ENCODE results near the gene DAPK2.

The DAPK2 gene

DNA sequence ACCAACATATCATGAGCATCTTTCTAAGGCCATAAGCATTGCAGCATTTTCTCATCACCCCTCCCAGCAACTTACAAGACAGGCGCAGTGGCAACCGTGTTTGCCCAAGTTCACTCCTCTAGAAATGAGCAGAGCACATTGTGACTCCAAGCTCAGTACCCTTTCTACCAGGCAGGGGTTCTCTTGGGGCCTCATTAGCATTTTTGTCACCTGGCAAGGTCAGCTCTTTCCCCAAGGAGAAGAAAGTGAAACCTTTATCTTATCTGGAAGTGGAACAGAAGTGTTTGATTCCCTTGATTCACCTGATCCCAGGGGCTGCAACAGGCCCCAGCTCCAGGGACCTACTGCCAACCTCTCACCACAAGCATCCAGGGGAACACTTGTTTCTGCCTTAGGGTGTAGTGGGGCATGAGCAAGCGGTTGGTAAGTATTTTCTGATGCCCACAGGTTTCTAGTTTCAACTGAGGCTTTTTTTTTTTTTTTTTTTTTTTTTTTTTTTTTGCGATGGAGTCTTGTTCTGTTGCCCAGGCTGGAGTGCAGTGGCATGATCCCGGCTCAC, 168.5 kb downstream of the DAPK2 start:
- Histone ChIP-seq H3K4me1 (ENCODE audit: control insufficient read depth in 2 of 2, insufficient read depth in 2 of 2, low read length in 2 of 2) (no peaks in the 10 kb centered on the region), H3K4me3 (ENCODE audit: low read length in 2 of 2) (no peak overlapping the region), H3K9me3 (ENCODE audit: control insufficient read depth in 2 of 2, low read length in 2 of 2) (no peaks in the 10 kb centered on the region), H3K27ac (ENCODE audit: low read depth in 2 of 2, low read length in 2 of 2) (no peak overlapping the region), H3K36me3 (ENCODE audit: control insufficient read depth in 2 of 2, insufficient read depth in 2 of 2, low read length in 2 of 2) (no peaks in the 10 kb centered on the region), H3K9ac (ENCODE audit: low read depth in 1 of 2, low read length in 2 of 2) (no peak overlapping the region), H3K27me3 (ENCODE audit: control insufficient read depth in 2 of 2, insufficient read depth in 2 of 2, low read length in 2 of 2) (no peaks in the 10 kb centered on the region)

- H3K9me3 ChIP-seq (ENCODE audit: control insufficient read depth in 2 of 2, low read length in 2 of 2), result no peaks in the 10 kb centered on the region
- H3K9ac ChIP-seq (ENCODE audit: low read depth in 1 of 2, low read length in 2 of 2), result no peak overlapping the region
- H3K27ac ChIP-seq (ENCODE audit: low read depth in 2 of 2, low read length in 2 of 2), result no peak overlapping the region
- H3K36me3 ChIP-seq (ENCODE audit: control insufficient read depth in 2 of 2, insufficient read depth in 2 of 2, low read length in 2 of 2), result no peaks in the 10 kb centered on the region
- H3K4me3 ChIP-seq (ENCODE audit: low read length in 2 of 2), result no peak overlapping the region
- H3K4me1 ChIP-seq (ENCODE audit: control insufficient read depth in 2 of 2, insufficient read depth in 2 of 2, low read length in 2 of 2), result no peaks in the 10 kb centered on the region
- no peaks in the 10 kb centered on the region for H3K27me3 ChIP-seq (ENCODE audit: control insufficient read depth in 2 of 2, insufficient read depth in 2 of 2, low read length in 2 of 2)
Observed at GRCh38 chr15:63876085-63876662, 170.1 kb downstream of the DAPK2 start.

DNA sequence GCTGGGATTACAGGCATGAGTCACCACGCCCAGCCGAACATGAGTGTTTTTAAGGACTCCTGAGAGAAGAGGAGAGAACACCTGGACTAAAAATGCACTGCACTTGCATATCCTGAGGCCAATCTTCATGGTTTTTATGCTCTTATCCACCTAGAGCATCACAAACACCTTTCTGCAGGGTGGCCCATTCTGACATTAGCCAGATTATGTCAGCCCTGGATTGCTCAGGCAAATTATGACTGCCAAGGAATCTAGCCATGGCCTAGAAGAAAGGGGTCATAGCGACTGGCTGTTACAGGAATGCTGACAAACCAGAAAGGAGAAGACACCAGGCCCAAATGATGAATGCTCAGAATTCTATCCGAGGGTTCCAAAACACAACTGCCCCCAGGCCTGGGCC, 171.7 kb downstream of the DAPK2 start:
- Histone ChIP-seq H3K9ac (ENCODE audit: low read depth in 1 of 2, low read length in 2 of 2) (no peak overlapping the region), H3K27ac (ENCODE audit: low read depth in 2 of 2, low read length in 2 of 2) (no peak overlapping the region), H3K36me3 (ENCODE audit: control insufficient read depth in 2 of 2, insufficient read depth in 2 of 2, low read length in 2 of 2) (no peaks in the 10 kb centered on the region), H3K9me3 (ENCODE audit: control insufficient read depth in 2 of 2, low read length in 2 of 2) (no peaks in the 10 kb centered on the region), H3K27me3 (ENCODE audit: control insufficient read depth in 2 of 2, insufficient read depth in 2 of 2, low read length in 2 of 2) (no peaks in the 10 kb centered on the region), H3K4me1 (ENCODE audit: control insufficient read depth in 2 of 2, insufficient read depth in 2 of 2, low read length in 2 of 2) (no peaks in the 10 kb centered on the region), H3K4me3 (ENCODE audit: low read length in 2 of 2) (no peak overlapping the region)

DNA sequence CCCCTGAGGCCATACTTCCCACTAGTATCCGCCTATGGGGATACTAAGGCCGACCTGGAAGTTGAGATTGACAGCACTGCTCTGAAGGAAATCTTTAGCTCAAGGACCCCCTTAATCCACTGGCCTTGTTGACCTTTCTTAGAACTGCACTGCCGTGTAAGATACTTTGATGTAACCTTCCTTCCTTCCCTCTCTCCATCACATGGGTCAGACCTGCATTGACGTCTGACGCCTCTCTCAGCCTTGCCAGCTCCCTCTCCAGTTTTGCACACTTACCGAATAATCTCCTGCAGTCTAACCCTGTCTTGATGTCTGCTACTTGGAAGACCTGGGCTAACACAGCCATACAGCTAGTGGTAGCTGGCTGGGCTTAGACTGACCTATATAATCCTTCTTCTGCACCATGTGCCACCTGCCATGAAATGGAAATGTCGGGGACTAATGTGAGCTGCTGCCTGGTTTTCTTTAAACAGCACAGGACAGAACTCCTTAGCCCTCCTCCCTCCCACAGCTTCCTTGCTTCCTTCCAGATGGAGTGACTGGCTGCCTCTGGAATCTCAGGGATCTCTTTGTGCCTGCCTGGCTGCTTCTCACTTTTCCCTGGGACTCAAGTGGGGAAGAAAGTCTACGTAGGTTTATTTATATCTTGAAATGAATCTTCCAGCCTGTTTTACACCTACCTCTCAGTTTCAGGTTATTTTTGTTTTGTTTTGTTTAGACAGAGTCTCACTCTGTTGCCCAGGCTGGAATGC, 173.3 kb downstream of the DAPK2 start:
- H3K27ac ChIP-seq (ENCODE audit: low read depth in 2 of 2, low read length in 2 of 2), result no peak overlapping the region
- H3K4me3 ChIP-seq (ENCODE audit: low read length in 2 of 2), result no peak overlapping the region
- H3K36me3 ChIP-seq (ENCODE audit: control insufficient read depth in 2 of 2, insufficient read depth in 2 of 2, low read length in 2 of 2), result no peaks in the 10 kb centered on the region
- H3K9me3 ChIP-seq (ENCODE audit: control insufficient read depth in 2 of 2, low read length in 2 of 2), result no peaks in the 10 kb centered on the region
- no peaks in the 10 kb centered on the region for H3K4me1 ChIP-seq (ENCODE audit: control insufficient read depth in 2 of 2, insufficient read depth in 2 of 2, low read length in 2 of 2)
- H3K9ac ChIP-seq (ENCODE audit: low read depth in 1 of 2, low read length in 2 of 2), result no peak overlapping the region
- no peaks in the 10 kb centered on the region for H3K27me3 ChIP-seq (ENCODE audit: control insufficient read depth in 2 of 2, insufficient read depth in 2 of 2, low read length in 2 of 2)

DNA sequence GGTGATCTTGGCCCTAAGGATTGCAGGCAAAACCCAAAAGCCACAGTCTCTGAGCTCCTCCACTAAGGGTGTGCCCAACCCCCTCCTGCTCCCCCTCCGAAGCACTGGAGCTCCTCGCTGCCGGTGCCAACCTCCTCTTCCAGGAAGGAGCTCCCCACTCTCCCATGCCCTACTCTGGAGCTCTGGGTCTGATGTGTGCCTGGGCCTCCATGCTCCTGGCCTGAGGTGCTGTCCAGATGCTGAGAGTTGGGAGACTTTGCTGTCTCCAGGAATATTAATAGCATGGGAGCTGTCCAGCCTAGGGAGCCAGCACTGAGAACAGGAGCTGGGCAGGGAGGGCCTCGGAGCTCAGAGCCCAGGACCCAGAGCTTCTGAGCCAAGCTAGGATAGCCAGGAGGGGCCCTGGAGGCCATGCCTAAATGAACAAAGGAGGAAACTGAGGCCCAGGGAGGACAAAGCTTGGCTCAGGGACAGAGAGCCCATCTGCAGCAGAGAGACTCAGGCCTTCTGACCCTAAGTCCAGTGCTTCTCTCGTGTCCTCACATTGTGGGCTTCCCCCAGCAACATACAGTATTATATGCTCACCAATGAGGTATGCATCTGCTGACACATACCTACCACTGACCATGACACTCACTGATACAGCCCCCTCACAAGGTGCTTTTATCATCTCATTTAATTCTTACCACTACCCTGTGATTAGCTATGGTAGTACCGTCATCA, 175.6 kb downstream of the DAPK2 start:
- no peaks in the 10 kb centered on the region for H3K4me1 ChIP-seq (ENCODE audit: control insufficient read depth in 2 of 2, insufficient read depth in 2 of 2, low read length in 2 of 2)
- no peak overlapping the region for H3K9ac ChIP-seq (ENCODE audit: low read depth in 1 of 2, low read length in 2 of 2)
- no peak overlapping the region for H3K27ac ChIP-seq (ENCODE audit: low read depth in 2 of 2, low read length in 2 of 2)
- no peak overlapping the region for H3K4me3 ChIP-seq (ENCODE audit: low read length in 2 of 2)
- no peaks in the 10 kb centered on the region for H3K36me3 ChIP-seq (ENCODE audit: control insufficient read depth in 2 of 2, insufficient read depth in 2 of 2, low read length in 2 of 2)
- no peaks in the 10 kb centered on the region for H3K27me3 ChIP-seq (ENCODE audit: control insufficient read depth in 2 of 2, insufficient read depth in 2 of 2, low read length in 2 of 2)
- no peaks in the 10 kb centered on the region for H3K9me3 ChIP-seq (ENCODE audit: control insufficient read depth in 2 of 2, low read length in 2 of 2)

- Histone ChIP-seq H3K36me3 (ENCODE audit: control insufficient read depth in 2 of 2, insufficient read depth in 2 of 2, low read length in 2 of 2) (no peaks in the 10 kb centered on the region), H3K4me3 (ENCODE audit: low read length in 2 of 2) (no peak overlapping the region), H3K9ac (ENCODE audit: low read depth in 1 of 2, low read length in 2 of 2) (no peak overlapping the region), H3K27me3 (ENCODE audit: control insufficient read depth in 2 of 2, insufficient read depth in 2 of 2, low read length in 2 of 2) (no peaks in the 10 kb centered on the region), H3K4me1 (ENCODE audit: control insufficient read depth in 2 of 2, insufficient read depth in 2 of 2, low read length in 2 of 2) (no peaks in the 10 kb centered on the region), H3K9me3 (ENCODE audit: control insufficient read depth in 2 of 2, low read length in 2 of 2) (no peaks in the 10 kb centered on the region), H3K27ac (ENCODE audit: low read depth in 2 of 2, low read length in 2 of 2) (no peak overlapping the region)
Observed at GRCh38 chr15:63870043-63870394, 176.3 kb downstream of the DAPK2 start.

DNA sequence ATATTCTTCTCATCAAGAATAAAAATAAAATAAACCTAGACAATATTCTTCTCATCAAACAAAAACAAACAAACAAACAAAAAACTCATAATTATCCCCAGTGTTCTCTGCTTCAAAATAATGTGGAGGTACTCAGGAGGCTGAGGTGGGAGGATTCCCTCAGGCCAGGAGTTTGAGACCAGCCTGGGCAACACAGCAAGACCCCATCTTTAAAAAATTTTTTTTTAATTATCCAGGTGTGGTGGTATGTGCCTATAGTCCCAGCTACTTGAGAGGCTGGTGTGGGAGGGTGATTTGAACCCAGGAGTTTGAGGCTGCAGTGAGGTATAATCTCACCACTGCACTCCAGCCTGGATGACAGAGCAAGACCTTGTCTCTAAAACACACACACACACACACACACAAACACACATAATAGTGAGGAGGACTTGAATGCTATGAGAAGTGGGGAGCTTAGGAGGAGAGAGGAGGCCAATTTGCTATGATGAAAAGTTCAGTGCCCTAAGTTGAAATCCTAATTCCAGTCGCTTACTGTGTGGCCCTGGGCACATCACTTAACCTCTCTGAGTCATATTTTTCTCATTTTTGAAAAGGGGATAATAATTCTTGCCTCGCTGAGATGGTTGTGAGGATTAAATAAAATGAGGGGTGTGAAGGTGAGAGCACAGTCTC, 176.8 kb downstream of the DAPK2 start:
- Histone ChIP-seq H3K9me3 (ENCODE audit: control insufficient read depth in 2 of 2, low read length in 2 of 2) (no peaks in the 10 kb centered on the region), H3K4me1 (ENCODE audit: control insufficient read depth in 2 of 2, insufficient read depth in 2 of 2, low read length in 2 of 2) (no peaks in the 10 kb centered on the region), H3K27ac (ENCODE audit: low read depth in 2 of 2, low read length in 2 of 2) (no peak overlapping the region), H3K27me3 (ENCODE audit: control insufficient read depth in 2 of 2, insufficient read depth in 2 of 2, low read length in 2 of 2) (no peaks in the 10 kb centered on the region), H3K4me3 (ENCODE audit: low read length in 2 of 2) (no peak overlapping the region), H3K36me3 (ENCODE audit: control insufficient read depth in 2 of 2, insufficient read depth in 2 of 2, low read length in 2 of 2) (no peaks in the 10 kb centered on the region), H3K9ac (ENCODE audit: low read depth in 1 of 2, low read length in 2 of 2) (no peak overlapping the region)

DNA sequence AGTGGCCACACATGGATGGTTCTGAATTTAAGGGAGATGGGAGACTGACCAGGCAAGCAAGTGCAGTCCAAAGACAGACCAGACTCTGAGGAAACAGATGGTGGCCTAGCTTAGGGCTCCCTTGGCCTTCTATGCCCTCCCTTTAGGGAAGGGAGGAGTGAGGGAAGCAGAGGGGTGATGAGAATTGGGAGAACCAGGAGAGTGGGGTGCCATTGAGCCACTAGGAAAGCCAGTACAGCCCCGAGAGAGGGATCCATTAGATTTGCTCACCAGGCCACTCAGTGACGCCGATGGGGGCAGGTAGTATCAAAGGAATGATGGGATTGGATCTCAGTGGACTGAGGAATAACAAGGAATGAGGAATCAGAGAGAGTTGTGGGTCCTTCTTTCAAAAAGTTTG, 182.1 kb downstream of the DAPK2 start:
- no peak overlapping the region for H3K27ac ChIP-seq (ENCODE audit: low read depth in 2 of 2, low read length in 2 of 2)
- H3K4me1 ChIP-seq (ENCODE audit: control insufficient read depth in 2 of 2, insufficient read depth in 2 of 2, low read length in 2 of 2), result no peaks in the 10 kb centered on the region
- no peak overlapping the region for H3K9ac ChIP-seq (ENCODE audit: low read depth in 1 of 2, low read length in 2 of 2)
- no peaks in the 10 kb centered on the region for H3K36me3 ChIP-seq (ENCODE audit: control insufficient read depth in 2 of 2, insufficient read depth in 2 of 2, low read length in 2 of 2)
- no peak overlapping the region for H3K4me3 ChIP-seq (ENCODE audit: low read length in 2 of 2)
- H3K27me3 ChIP-seq (ENCODE audit: control insufficient read depth in 2 of 2, insufficient read depth in 2 of 2, low read length in 2 of 2), result no peaks in the 10 kb centered on the region
- no peaks in the 10 kb centered on the region for H3K9me3 ChIP-seq (ENCODE audit: control insufficient read depth in 2 of 2, low read length in 2 of 2)

GRCh38 chr15:63861946-63862517, 184.3 kb downstream of the DAPK2 start:
- no peaks in the 10 kb centered on the region for H3K9me3 ChIP-seq (ENCODE audit: control insufficient read depth in 2 of 2, low read length in 2 of 2)
- no peaks in the 10 kb centered on the region for H3K4me1 ChIP-seq (ENCODE audit: control insufficient read depth in 2 of 2, insufficient read depth in 2 of 2, low read length in 2 of 2)
- no peak overlapping the region for H3K4me3 ChIP-seq (ENCODE audit: low read length in 2 of 2)
- H3K27ac ChIP-seq (ENCODE audit: low read depth in 2 of 2, low read length in 2 of 2), result no peak overlapping the region
- no peak overlapping the region for H3K9ac ChIP-seq (ENCODE audit: low read depth in 1 of 2, low read length in 2 of 2)
- H3K27me3 ChIP-seq (ENCODE audit: control insufficient read depth in 2 of 2, insufficient read depth in 2 of 2, low read length in 2 of 2), result no peaks in the 10 kb centered on the region
- no peaks in the 10 kb centered on the region for H3K36me3 ChIP-seq (ENCODE audit: control insufficient read depth in 2 of 2, insufficient read depth in 2 of 2, low read length in 2 of 2)

Data from mucosa of rectum (tissue), 2 donors.